OCI-LY7 (cell line): ENCODE data around the gene PTCHD1. TPM values are rescaled to one million over a fixed set of nuclear protein-coding genes. Genes with fewer than 3 reads are reported as not detected.

Source experiments
- BruUV-seq: library from RNA; stranded (reverse); fragments of 400-500 nt; replicated peaks from 2 replicates; lab custom pipeline; 2021; lab: Mats Ljungman, UMichigan
- CTCF ChIA-PET: fragments of 300-600 bp; sonication (Branson Sonifier 250); formaldehyde crosslinking; loops from one replicate; lab custom pipeline; 2022; ENCODE audit warnings: antibody characterized with exemption; ENCODE audit not compliant: unreplicated experiment; lab: Charles Lee
- POLR2A ChIA-PET: fragments of 300-600 bp; sonication (Branson Sonifier 250); formaldehyde crosslinking; loops from one replicate; lab custom pipeline; 2022; ENCODE audit warnings: antibody characterized with exemption; lab: Charles Lee
- DNase-seq: peaks from one replicate; pipeline ENCODE4 v3.0.0-alpha.2; 2015; ENCODE audit warnings: low spot score
- H2AFZ ChIP-seq: fragments of 200-600 bp; sonication (generic), shearing (Covaris generic); 2 replicates; pipeline ENCODE4 v1.6.1; 2014; ENCODE audit warnings: mild to moderate bottlenecking, antibody characterized with exemption, low read length, moderate library complexity
- H3K27ac ChIP-seq: fragments of 200-600 bp; sonication (generic); 2 replicates; pipeline ENCODE4 v1.5.1; 2014; ENCODE audit warnings: mixed run types, low read depth, mild to moderate bottlenecking, moderate library complexity, low read length, inconsistent platforms; ENCODE audit not compliant: poor library complexity, severe bottlenecking
- H3K36me3 ChIP-seq: fragments of 200-600 bp; sonication (generic); 2 replicates; pipeline ENCODE4 v1.6.1; 2014; ENCODE audit warnings: mild to moderate bottlenecking, antibody characterized with exemption, low read length, moderate library complexity, mixed read lengths; ENCODE audit not compliant: insufficient read depth
- H3K4me1 ChIP-seq: fragments of 200-600 bp; sonication (generic); 2 replicates; pipeline ENCODE4 v1.5.1; 2014; ENCODE audit warnings: mild to moderate bottlenecking, low read length; ENCODE audit not compliant: insufficient read depth, poor library complexity, severe bottlenecking
- H3K4me2 ChIP-seq: fragments of 200-600 bp; sonication (generic); 2 replicates; pipeline ENCODE4 v1.6.1; 2014; ENCODE audit warnings: mild to moderate bottlenecking, low read length
- H3K4me3 ChIP-seq: fragments of 200-600 bp; sonication (generic); 2 replicates; pipeline ENCODE4 v1.5.1; 2014; ENCODE audit warnings: mild to moderate bottlenecking, low read depth, low read length; ENCODE audit not compliant: poor library complexity, severe bottlenecking
- H3K79me2 ChIP-seq: fragments of 200-600 bp; sonication (generic); 2 replicates; pipeline ENCODE4 v1.6.1; 2016; ENCODE audit warnings: low read depth, mild to moderate bottlenecking, low read length, moderate library complexity, mixed read lengths; ENCODE audit not compliant: insufficient read depth
- H3K9me2 ChIP-seq: fragments of 200-600 bp; sonication (generic); 2 replicates; pipeline ENCODE4 v1.6.1; 2016; ENCODE audit warnings: mild to moderate bottlenecking, low read length, mixed read lengths; ENCODE audit not compliant: insufficient read depth
- H3K9me3 ChIP-seq: fragments of 200-600 bp; sonication (generic); 2 replicates; pipeline ENCODE4 v1.6.1; 2014; ENCODE audit warnings: mild to moderate bottlenecking, mixed run types, low read length, mixed read lengths
- H4K20me1 ChIP-seq: fragments of 200-600 bp; sonication (generic); 2 replicates; pipeline ENCODE4 v1.6.1; 2014; ENCODE audit warnings: mild to moderate bottlenecking, antibody characterized with exemption, low read length, moderate library complexity, mixed read lengths; ENCODE audit not compliant: insufficient read depth
- EZH2phosphoT487 ChIP-seq: fragments of 200-600 bp; sonication (generic); IDR thresholded peaks from 2 replicates; pipeline ENCODE4 v1.6.1; 2018; ENCODE audit warnings: low read depth, borderline replicate concordance, mild to moderate bottlenecking, mixed run types, antibody characterized with exemption, low read length, moderate library complexity, mixed read lengths
- intact Hi-C: fragments of 100-400 bp; cut with micrococcal nuclease; formaldehyde crosslinking; loops from one replicate; pipeline ENCODE4 v1.10.0; 2022; ENCODE audit not compliant: unreplicated experiment
- total RNA-seq, 2 experiments: library from RNA; depleted of rRNA in 1 of 2; stranded (reverse); fragments of >200 nt in 1 of 2; shearing (Covaris generic) in 1 of 2; gene quantifications; 2 replicates each; pipeline ENCODE4 v1.2.3, GENCODE V29; 2014 to 2022
- TF ChIP-seq, protein P1 (sequence below): fragments of 200-600 bp; sonication (generic); conservative IDR thresholded peaks from 2 replicates; pipeline ENCODE4 v1.5.1; 2014; ENCODE audit warnings: mild to moderate bottlenecking, antibody characterized with exemption, low read length, moderate library complexity, mixed read lengths

Gene PTCHD1
- total RNA-seq, 2 experiments from 2014 or later: not detected

DNA sequence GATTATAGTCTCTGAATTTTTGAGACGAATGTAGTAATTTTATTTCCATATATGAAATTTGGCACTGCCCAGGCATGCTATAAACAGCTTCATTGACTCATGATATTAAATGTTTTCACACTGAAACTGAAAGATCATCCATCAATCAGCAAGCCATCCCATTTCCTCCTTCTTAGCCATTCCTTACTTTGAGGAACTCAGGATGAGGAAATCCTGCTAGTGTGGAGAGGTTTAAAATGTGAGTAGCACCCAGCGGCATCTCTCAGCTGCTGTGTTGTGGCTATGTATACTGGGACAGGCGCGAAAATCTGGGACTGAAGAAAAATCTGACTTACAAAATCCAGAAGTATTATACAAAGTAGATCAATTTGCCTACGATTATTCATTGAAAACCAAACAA, 52.1 kb downstream of the PTCHD1 start:
- Histone ChIP-seq H3K4me3 (no peak overlapping the region), H3K4me2 (no peak overlapping the region), H3K4me1 (no peaks in the 10 kb centered on the region), H3K79me2 (no peaks in the 10 kb centered on the region), H2AFZ (no peak overlapping the region), H3K9me2 (no peaks in the 10 kb centered on the region), H3K9me3 (no peaks in the 10 kb centered on the region), H3K27ac (no peak overlapping the region), H3K36me3 (no peaks in the 10 kb centered on the region), H4K20me1 (no peaks in the 10 kb centered on the region)
- TF ChIP-seq EZH2phosphoT487: no peak
- TF ChIP-seq, protein P1, sequence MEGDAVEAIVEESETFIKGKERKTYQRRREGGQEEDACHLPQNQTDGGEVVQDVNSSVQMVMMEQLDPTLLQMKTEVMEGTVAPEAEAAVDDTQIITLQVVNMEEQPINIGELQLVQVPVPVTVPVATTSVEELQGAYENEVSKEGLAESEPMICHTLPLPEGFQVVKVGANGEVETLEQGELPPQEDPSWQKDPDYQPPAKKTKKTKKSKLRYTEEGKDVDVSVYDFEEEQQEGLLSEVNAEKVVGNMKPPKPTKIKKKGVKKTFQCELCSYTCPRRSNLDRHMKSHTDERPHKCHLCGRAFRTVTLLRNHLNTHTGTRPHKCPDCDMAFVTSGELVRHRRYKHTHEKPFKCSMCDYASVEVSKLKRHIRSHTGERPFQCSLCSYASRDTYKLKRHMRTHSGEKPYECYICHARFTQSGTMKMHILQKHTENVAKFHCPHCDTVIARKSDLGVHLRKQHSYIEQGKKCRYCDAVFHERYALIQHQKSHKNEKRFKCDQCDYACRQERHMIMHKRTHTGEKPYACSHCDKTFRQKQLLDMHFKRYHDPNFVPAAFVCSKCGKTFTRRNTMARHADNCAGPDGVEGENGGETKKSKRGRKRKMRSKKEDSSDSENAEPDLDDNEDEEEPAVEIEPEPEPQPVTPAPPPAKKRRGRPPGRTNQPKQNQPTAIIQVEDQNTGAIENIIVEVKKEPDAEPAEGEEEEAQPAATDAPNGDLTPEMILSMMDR: no peak
- ChIA-PET CTCF (no interaction called here), POLR2A (no interaction called here)
- no peak for DNase-seq
- intact Hi-C loops: no loop called here
- BruUV-seq: no TSS peak

DNA sequence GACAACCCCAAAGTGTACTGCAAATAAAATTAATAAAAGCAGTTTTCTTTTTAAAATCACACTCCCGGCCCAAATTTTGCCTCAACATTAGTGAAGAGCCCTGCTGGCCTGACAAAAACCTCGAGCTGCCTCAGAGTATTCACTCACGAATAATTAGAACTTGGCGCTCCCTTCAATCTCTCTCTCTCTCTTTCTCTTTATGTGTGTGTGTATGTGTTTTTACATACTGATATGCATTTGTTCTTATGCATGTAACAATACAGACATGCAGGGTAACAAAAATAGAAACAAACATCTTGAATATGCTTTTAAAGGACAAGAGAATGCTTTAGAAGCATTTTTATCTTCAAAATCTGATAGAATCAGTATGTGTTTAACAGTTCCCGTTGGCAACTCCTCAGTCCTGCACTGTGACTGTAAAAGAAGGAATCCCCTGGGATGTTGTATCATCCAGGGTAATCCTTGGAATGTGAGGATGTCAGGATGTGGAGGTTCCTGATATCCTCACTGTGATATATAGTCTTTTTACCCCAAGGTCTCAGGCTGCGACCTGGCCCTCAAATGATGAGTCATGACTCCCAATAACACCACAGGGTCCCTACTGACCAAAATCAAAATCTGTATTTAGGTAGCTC, 53.0 kb downstream of the PTCHD1 start:
- H2AFZ ChIP-seq: no peak overlapping the region
- no peak overlapping the region for H3K4me2 ChIP-seq
- no peaks in the 10 kb centered on the region for H4K20me1 ChIP-seq
- no peaks in the 10 kb centered on the region for H3K9me3 ChIP-seq
- intact Hi-C loops: no loop called here
- no peak overlapping the region for H3K27ac ChIP-seq
- BruUV-seq: no TSS peak
- H3K9me2 ChIP-seq: no peaks in the 10 kb centered on the region
- no peaks in the 10 kb centered on the region for H3K36me3 ChIP-seq
- DNase-seq: no peak
- ChIA-PET POLR2A (no interaction called here), CTCF (no interaction called here)
- no peaks in the 10 kb centered on the region for H3K4me1 ChIP-seq
- no peak overlapping the region for H3K4me3 ChIP-seq
- TF ChIP-seq, protein P1: no peak
- TF ChIP-seq EZH2phosphoT487: no peak
- no peaks in the 10 kb centered on the region for H3K79me2 ChIP-seq

DNA sequence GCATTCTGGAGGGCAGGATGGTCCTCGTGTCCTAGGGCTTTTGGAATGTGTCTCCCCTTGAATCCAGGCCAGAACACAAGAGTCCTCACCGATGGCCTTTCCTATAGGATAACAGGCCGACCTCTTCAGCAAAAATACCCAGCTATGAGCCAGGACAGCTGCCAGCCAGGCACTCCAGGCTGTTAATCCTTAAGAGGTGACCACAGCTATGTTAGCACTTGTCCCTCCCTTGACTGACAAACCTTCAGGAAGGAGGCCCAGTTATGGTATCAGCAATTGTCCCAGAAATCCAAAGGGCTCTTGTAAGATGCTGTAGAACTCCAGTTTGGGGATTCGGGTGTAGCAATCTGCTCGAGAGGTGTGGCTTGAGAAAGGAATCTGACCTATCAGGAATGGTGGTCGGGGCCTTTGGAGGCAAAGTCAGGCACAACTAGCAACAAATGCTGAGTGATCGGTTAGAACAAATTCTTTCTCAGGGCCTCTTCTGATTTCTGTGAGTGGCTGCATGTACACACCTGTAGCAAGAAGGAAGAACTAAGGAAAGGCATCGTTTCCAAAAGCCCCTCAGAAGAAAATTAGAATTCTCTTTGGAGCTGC, 54.6 kb downstream of the PTCHD1 start:
- BruUV-seq: no TSS peak
- Histone ChIP-seq H3K4me2 (no peak overlapping the region), H3K4me1 (no peaks in the 10 kb centered on the region), H3K27ac (no peak overlapping the region), H3K9me2 (no peaks in the 10 kb centered on the region), H4K20me1 (no peaks in the 10 kb centered on the region), H3K79me2 (no peaks in the 10 kb centered on the region), H3K4me3 (no peak overlapping the region), H2AFZ (no peak overlapping the region), H3K9me3 (no peaks in the 10 kb centered on the region), H3K36me3 (no peaks in the 10 kb centered on the region)
- intact Hi-C loops: no loop called here
- no peak for DNase-seq
- CTCF ChIA-PET: no interaction called here
- POLR2A ChIA-PET: interaction anchor here (0.6 kb wide), 1 partner anchor 45 kb away, joined by 3 read pairs; no protein-coding TSS in a partner anchor
- TF ChIP-seq, protein P1: no peak
- TF ChIP-seq EZH2phosphoT487: no peak
